Retinal pigment epithelial cell (primary cell): ENCODE data around the gene ADD1.
"Not testable (repeated sequence)": the region's sequence is repeated elsewhere in the genome, so short reads cannot be mapped to it uniquely, and the experiment has no call there.

Experiments used
- DNase-seq: peaks from one replicate; pipeline ENCODE4 v3.0.0-alpha.2; 2010; ENCODE audit warnings: low read depth
- H3K4me3 ChIP-seq: 2 replicates; pipeline ENCODE4 v1.5.1; 2011; ENCODE audit warnings: mild to moderate bottlenecking, low read length, control low read depth, moderate library complexity
- TF ChIP-seq, protein P1 (sequence below): conservative IDR thresholded peaks from 2 replicates; pipeline ENCODE4 v1.5.1; 2011; ENCODE audit warnings: low read depth, low read length, control low read depth, inconsistent platforms

The ADD1 gene

DNA sequence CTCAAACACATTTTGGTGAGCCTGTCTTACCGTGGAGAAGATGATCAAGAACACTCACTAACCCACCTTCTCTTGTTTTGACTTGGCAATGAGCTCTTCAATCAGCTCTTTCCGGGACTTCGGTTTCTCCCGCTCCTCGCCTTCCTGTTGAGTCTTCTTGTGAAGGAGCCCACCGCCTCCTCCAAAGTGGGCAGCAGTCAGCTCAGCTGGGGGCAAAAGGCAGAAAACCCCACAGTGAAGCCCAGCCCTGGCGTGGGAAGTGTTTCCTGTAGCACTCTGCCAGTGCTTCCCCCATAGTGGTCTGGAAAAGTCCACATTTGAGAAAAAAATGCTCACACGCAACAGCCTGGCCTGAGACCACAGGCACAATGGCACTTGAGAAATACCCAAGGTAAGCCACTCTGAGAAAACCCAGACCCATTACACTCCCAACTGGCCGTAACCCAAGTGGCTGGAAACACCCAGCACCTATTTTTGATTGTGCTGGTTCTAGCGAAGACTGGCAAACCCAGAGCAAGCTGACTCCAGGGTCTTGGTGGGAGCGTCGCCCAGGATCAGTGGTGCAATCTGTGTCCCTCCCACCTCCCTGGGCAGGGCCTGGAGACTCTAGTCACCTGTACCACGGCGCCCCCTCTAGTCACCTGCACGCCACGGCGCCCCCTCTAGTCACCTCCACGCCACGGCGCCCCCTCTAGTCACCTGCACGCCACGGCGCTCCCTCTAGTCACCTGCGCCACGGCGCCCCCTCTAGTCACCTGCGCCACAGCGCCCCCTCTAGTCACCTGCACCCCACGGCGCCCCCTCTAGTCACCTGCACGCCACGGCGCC, 110.9 kb downstream of the ADD1 start:
- TF ChIP-seq, protein P1, sequence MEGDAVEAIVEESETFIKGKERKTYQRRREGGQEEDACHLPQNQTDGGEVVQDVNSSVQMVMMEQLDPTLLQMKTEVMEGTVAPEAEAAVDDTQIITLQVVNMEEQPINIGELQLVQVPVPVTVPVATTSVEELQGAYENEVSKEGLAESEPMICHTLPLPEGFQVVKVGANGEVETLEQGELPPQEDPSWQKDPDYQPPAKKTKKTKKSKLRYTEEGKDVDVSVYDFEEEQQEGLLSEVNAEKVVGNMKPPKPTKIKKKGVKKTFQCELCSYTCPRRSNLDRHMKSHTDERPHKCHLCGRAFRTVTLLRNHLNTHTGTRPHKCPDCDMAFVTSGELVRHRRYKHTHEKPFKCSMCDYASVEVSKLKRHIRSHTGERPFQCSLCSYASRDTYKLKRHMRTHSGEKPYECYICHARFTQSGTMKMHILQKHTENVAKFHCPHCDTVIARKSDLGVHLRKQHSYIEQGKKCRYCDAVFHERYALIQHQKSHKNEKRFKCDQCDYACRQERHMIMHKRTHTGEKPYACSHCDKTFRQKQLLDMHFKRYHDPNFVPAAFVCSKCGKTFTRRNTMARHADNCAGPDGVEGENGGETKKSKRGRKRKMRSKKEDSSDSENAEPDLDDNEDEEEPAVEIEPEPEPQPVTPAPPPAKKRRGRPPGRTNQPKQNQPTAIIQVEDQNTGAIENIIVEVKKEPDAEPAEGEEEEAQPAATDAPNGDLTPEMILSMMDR = no peak
- no peak overlapping the region for H3K4me3 ChIP-seq
- DNase-seq = no peak

DNA sequence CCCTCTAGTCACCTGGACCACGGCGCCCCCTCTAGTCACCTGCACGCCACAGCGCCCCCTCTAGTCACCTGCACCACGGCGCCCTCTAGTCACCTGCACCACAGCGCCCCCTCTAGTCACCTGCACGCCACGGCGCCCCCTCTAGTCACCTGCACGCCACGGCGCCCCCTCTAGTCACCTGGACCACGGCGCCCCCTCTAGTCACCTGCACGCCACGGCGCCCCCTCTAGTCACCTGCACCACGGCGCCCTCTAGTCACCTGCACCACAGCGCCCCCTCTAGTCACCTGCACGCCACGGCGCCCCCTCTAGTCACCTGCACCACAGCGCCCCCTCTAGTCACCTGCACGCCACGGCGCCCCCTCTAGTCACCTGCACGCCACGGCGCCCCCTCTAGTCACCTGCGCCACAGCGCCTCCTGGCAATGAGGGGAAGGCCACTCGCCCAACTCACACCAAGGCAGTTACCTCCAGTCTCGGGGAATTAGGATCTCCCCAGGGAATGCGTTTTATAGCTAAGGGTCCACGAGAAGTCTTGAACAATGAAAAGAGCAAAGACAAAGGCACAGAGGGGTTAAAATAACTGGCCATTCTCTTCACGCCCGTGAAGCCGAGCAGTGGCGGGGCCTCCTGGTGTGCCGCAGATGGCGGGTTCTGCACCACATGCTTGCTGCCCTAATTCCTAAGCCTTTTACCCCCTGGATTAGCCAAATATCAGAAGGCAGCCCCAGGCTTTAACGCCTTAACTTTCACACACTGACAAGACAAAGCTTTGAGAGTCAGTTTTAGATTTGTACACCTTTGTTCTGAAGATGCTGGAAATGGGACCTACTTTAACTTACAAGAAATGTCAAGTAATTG, 111.8 kb downstream of the ADD1 start:
- H3K4me3 ChIP-seq, DNase-seq: not testable (repeated sequence)

DNA sequence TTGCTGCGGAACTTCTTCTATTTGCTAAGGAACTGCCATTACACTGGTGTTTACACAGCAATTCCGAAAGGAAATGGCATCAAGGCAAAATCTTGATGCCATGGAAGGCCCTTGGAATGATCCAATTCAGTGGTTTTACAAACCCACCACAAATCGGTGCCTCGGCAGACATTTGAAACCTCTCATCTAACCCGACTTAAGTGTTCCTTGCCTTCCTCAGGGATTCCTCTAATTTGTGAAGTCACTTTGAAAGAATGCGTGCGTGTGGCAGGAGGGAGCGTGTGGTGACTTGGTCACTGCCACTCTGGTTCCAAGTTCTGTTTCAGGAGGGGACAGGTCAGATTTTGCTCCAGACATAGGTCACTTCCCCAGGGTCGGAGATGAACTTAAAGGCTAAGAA, 114.8 kb downstream of the ADD1 start:
- no peak overlapping the region for H3K4me3 ChIP-seq
- TF ChIP-seq, protein P1 = no peak
- DNase-seq = no peak

GRCh38 chr4:2960450-2960849, 116.8 kb downstream of the ADD1 start:
- not testable (repeated sequence) for DNase-seq, H3K4me3 ChIP-seq

- TF ChIP-seq, protein P1 = no peak
- H3K4me3 ChIP-seq = peak overlapping the region; percentile 86
- no peak for DNase-seq
Observed at GRCh38 chr4:2961421-2961810, 117.8 kb downstream of the ADD1 start.

GRCh38 chr4:2961811-2962441, 118.3 kb downstream of the ADD1 start:
- TF ChIP-seq, protein P1 = no peak
- DNase-seq = no peak
- H3K4me3 ChIP-seq = peak overlapping the region; percentile 86

DNA sequence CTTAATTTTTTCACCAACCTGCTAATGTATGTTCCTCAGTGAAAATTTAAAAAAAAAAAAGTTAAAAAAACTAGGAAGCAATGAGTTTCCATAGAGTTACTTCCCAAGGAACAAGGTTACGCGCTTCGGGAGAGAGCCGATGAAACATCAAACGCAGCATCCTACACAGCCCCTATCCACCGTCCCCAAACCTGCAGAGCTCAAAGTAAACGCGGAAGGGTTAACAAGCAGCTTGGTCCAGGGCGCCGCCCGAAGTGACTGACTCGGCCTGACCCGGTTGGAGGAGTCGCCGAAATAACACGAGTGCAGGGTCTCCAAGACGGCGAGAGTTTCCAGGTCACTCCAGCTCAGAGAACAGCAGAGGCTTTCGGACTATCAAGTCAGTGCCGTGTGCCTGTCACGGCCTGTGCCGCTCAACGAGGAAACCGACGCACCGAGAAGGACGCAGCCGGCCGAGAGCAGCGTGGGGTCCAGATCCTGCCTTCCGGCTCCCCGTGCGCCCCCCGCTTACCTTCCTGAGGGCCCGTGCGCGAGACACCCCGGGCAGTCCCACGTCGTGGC, 119.0 kb downstream of the ADD1 start:
- peak; percentile 16 for DNase-seq
- TF ChIP-seq, protein P1 = no peak
- H3K4me3 ChIP-seq = peak overlapping the region; percentile 86
